OCI-LY3 (cell line): Measurements from ENCODE around the gene MED8.

ENCODE experiments used
- H2AFZ ChIP-seq: fragments of 200-600, 300-600 bp; shearing (Covaris generic); 2 replicates; pipeline ENCODE4 v1.6.0; 2014; ENCODE audit warnings: antibody characterized with exemption, low read depth, low read length
- H3K27ac ChIP-seq: fragments of 200-600, 300-600 bp; sonication (generic); 2 replicates; pipeline ENCODE4 v1.5.1; 2014; ENCODE audit warnings: mild to moderate bottlenecking, low read length, moderate library complexity, mixed read lengths
- H3K27me3 ChIP-seq: fragments of 200-600, 300-600 bp; sonication (generic); 2 replicates; pipeline ENCODE4 v1.6.1; 2014; ENCODE audit warnings: low read depth, low read length, mixed read lengths
- H3K36me3 ChIP-seq: fragments of 200-600, 300-600 bp; sonication (generic); replicated peaks from 2 replicates; pipeline ENCODE3; 2014; ENCODE audit warnings: low read depth, low read length, mixed read lengths
- H3K4me1 ChIP-seq: fragments of 300-600, 200-600 bp; sonication (generic); 2 replicates; pipeline ENCODE4 v1.6.1; 2014; ENCODE audit warnings: low read length, mixed read lengths
- H3K4me2 ChIP-seq: fragments of 200-600, 300-600 bp; sonication (generic); 2 replicates; pipeline ENCODE4 v1.6.1; 2014; ENCODE audit warnings: low read length, mixed read lengths
- H3K4me3 ChIP-seq: fragments of 300-600, 200-600 bp; sonication (generic); 2 replicates; pipeline ENCODE4 v1.5.1; 2014; ENCODE audit warnings: antibody characterized with exemption, mild to moderate bottlenecking, low read length, moderate library complexity
- H3K79me2 ChIP-seq: fragments of 300-600, 200-600 bp; shearing (Covaris generic); 2 replicates; pipeline ENCODE4 v1.6.1; 2014; ENCODE audit warnings: mild to moderate bottlenecking, low read length, mixed read lengths
- H3K9ac ChIP-seq: fragments of 300-600, 200-600 bp; shearing (Covaris generic); 2 replicates; pipeline ENCODE4 v1.6.0; 2014; ENCODE audit warnings: mild to moderate bottlenecking, low read length, moderate library complexity
- H3K9me3 ChIP-seq: fragments of 200-600, 300-600 bp; shearing (Covaris generic); 2 replicates; pipeline ENCODE4 v1.6.1; 2014; ENCODE audit warnings: low read length, mixed read lengths; ENCODE audit not compliant: insufficient read depth
- H4K20me1 ChIP-seq: fragments of 200-600, 300-600 bp; sonication (generic); 2 replicates; pipeline ENCODE4 v1.6.1; 2016; ENCODE audit warnings: low read length, mixed read lengths; ENCODE audit not compliant: insufficient read depth
- EZH2phosphoT487 ChIP-seq: fragments of 200-600 bp; shearing (Covaris generic); IDR thresholded peaks from 2 replicates; pipeline ENCODE4 v1.6.1; 2018; ENCODE audit warnings: antibody characterized with exemption, mixed run types, low read depth
- TF ChIP-seq, protein P1 (sequence below): fragments of 200-600, 300-600 bp; sonication (generic); IDR thresholded peaks from 2 replicates; pipeline ENCODE4 v1.5.1; 2014; ENCODE audit warnings: antibody characterized with exemption, low read length, low read depth

The MED8 gene

DNA sequence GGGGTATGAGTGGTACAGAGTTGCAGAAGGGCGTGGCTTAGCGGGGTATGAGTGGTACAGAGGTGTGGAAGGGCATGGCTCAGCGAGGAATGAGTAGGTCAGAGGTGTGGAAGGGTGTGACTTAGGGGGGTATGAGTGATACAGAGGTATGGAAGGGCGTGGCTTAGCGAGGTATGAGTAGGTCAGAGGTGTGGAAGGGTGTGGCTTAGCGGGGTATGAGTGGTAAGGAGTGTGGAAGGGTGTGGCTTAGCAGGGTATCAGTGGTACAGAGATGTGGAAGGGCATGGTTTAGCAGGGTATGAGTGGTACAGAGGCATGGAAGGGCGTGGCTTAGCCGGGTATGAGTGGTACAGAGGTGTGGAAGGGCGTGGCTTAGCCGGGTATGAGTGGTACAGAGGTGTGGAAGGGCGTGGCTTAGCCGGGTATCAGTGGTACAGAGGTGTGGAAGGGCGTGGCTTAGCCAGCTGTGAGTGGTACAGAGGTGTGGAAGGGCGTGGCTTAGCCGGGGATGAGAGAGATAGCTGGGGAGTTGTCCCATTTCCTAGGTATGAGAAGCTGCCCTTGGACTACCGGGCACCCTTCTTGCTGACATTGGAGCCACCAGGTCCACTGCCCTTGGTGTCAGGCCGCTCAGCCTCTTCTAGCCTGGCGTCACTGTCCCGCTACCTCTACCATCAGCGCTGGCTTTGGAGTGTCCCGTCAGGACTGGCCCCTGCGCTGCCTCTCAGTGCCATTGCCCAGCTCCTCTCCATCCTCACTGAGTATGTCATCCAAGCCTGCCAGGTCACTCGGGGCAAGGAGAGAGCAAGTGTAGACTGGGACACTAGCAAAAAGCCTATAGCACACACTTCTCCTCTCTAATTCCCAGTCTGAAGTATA, 34.3 kb upstream of the MED8 start:
- H3K27ac ChIP-seq, result no peak overlapping the region
- peaks cover 3% of the 10 kb centered on the region for H3K36me3 ChIP-seq
- no peaks in the 10 kb centered on the region for H3K79me2 ChIP-seq
- no peak for TF ChIP-seq EZH2phosphoT487
- TF ChIP-seq, protein P1, sequence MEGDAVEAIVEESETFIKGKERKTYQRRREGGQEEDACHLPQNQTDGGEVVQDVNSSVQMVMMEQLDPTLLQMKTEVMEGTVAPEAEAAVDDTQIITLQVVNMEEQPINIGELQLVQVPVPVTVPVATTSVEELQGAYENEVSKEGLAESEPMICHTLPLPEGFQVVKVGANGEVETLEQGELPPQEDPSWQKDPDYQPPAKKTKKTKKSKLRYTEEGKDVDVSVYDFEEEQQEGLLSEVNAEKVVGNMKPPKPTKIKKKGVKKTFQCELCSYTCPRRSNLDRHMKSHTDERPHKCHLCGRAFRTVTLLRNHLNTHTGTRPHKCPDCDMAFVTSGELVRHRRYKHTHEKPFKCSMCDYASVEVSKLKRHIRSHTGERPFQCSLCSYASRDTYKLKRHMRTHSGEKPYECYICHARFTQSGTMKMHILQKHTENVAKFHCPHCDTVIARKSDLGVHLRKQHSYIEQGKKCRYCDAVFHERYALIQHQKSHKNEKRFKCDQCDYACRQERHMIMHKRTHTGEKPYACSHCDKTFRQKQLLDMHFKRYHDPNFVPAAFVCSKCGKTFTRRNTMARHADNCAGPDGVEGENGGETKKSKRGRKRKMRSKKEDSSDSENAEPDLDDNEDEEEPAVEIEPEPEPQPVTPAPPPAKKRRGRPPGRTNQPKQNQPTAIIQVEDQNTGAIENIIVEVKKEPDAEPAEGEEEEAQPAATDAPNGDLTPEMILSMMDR, result no peak
- no peak overlapping the region for H3K4me3 ChIP-seq
- H3K9me3 ChIP-seq, result no peaks in the 10 kb centered on the region
- no peaks in the 10 kb centered on the region for H3K27me3 ChIP-seq
- H3K4me1 ChIP-seq, result no peaks in the 10 kb centered on the region
- H4K20me1 ChIP-seq, result no peaks in the 10 kb centered on the region
- no peak overlapping the region for H3K4me2 ChIP-seq
- H3K9ac ChIP-seq, result no peak overlapping the region
- H2AFZ ChIP-seq, result no peak overlapping the region

DNA sequence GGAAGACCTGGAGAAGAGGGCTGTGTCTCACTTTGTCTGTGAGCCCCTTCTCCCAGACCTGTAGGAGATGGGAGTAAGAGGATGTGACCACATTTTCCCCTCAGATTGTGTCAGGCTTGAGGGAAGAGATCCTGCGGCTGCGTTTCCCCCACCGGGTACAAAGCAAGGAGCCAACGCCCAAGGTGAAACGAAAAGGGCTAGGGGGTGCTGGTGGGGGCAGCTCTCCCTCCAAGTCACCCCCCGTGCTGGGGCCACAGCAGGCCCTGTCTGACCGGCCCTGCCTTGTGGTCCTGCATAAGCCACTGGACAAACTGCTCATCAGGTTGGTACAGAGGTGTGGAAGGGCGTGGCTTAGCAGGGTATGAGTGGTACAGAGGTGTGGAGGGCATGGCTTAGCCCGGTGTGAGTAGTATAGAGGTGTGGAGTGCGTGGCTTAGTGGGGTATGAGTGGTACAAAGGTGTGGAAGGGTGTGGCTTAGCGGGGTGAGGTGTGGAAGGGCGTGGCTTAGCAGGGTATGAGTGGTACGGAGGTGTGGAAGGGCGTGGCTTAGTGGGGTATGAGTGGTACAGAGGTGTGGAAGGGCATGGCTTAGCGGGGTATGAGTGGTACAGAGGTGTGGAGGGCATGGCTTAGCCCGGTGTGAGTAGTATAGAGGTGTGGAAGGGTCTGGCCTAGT, 33.5 kb upstream of the MED8 start:
- Histone ChIP-seq H3K27me3 (no peaks in the 10 kb centered on the region), H3K9me3 (no peaks in the 10 kb centered on the region), H3K36me3 (peaks cover 3% of the 10 kb centered on the region), H4K20me1 (no peaks in the 10 kb centered on the region), H3K4me1 (no peaks in the 10 kb centered on the region), H3K79me2 (no peaks in the 10 kb centered on the region), H2AFZ (no peak overlapping the region), H3K4me2 (no peak overlapping the region), H3K27ac (no peak overlapping the region), H3K9ac (no peak overlapping the region), H3K4me3 (no peak overlapping the region)
- TF ChIP-seq EZH2phosphoT487, result no peak
- TF ChIP-seq, protein P1, result no peak

DNA sequence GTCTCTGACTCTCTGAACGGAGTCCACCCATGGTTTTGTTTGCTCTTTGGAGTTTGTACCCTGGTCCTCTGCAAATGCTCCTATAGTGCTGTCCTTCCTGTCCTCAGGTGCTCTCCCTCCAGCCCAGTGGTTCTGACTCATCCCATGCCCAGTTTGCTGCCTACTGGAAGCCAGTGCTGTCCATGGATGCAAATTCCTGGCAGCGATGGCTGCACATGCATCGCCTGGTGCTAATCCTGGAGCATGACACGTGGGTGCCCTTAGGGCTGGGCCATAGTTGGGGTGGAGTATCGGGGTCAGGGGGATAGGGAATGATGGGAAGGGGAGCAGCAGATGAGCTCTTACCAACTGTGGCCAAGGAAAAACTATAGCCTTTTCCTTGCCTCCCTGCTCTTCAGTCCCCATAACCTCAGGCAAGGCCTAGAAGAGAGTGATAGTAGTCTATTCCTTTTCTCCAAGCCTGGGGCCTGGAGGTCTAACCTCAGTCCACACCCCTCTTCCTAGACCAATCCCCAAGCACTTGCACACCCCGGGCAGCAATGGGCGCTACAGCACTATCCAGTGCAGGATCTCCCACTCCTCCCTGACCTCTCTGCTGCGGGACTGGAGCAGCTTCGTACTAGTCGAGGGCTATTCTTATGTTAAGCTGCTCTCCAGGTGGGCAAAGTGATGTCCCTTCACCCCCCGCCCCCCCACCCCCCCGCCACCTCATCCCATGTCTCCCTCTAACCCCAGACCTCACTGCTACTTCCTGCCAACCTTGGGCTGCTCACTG, 32.6 kb upstream of the MED8 start:
- no peaks in the 10 kb centered on the region for H3K79me2 ChIP-seq
- H3K9me3 ChIP-seq, result no peaks in the 10 kb centered on the region
- no peak overlapping the region for H3K27ac ChIP-seq
- TF ChIP-seq, protein P1, result no peak
- TF ChIP-seq EZH2phosphoT487, result no peak
- H2AFZ ChIP-seq, result no peak overlapping the region
- H3K36me3 ChIP-seq, result peaks cover 3% of the 10 kb centered on the region
- no peaks in the 10 kb centered on the region for H3K4me1 ChIP-seq
- no peaks in the 10 kb centered on the region for H3K27me3 ChIP-seq
- H3K9ac ChIP-seq, result no peak overlapping the region
- H3K4me3 ChIP-seq, result no peak overlapping the region
- no peaks in the 10 kb centered on the region for H4K20me1 ChIP-seq
- no peak overlapping the region for H3K4me2 ChIP-seq

DNA sequence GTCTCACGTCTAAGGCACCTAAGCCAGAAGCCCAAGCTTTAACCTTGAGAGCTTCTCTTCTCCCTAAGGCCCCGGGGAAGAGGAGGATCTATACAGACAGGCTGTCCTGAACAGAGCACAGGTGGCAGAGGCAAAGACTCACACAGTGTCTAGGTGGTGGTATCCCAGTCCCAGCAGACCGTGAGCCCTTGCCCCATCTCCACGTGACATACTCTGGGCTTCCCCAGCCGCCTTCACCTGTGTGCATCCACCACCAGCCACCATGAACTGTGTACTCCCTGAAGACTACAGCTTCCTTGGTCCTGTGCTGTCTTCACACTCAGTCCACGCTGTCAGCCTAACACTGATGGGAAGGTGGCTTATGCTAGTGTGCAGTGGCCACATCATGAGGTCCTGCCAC, 31.8 kb upstream of the MED8 start:
- no peaks in the 10 kb centered on the region for H3K79me2 ChIP-seq
- H3K27me3 ChIP-seq, result no peaks in the 10 kb centered on the region
- no peak for TF ChIP-seq EZH2phosphoT487
- TF ChIP-seq, protein P1, result no peak
- no peaks in the 10 kb centered on the region for H3K4me1 ChIP-seq
- no peaks in the 10 kb centered on the region for H4K20me1 ChIP-seq
- peaks cover 3% of the 10 kb centered on the region for H3K36me3 ChIP-seq
- H3K9ac ChIP-seq, result no peak overlapping the region
- no peaks in the 10 kb centered on the region for H3K9me3 ChIP-seq
- no peak overlapping the region for H3K4me2 ChIP-seq
- no peak overlapping the region for H3K4me3 ChIP-seq
- H3K27ac ChIP-seq, result no peak overlapping the region
- no peak overlapping the region for H2AFZ ChIP-seq
